Measurements from ENCODE around the gene KATNB1.

DNA sequence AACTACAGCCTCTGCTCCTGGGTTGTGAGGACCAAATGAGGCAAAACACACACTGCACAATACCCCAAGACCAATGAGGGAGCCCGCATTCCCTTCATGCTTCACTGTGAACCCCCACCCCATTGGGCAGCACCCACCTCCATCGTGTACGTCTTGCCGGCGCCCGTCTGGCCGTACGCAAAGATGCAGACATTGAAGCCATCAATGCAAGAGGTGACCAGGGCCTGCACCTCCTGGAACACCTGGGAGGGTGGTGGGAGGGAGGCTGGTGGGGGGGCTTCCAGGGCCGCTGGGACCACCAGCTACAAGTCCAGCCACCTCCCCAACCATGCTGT, 28.4 kb downstream of the KATNB1 start:
- TF ChIP-seq EZH2 (IDR thresholded peaks at IDR 0.05; ENCODE audit: borderline replicate concordance, low read depth, low read length, severe bottlenecking), result no peak
- TF ChIP-seq, protein P1, sequence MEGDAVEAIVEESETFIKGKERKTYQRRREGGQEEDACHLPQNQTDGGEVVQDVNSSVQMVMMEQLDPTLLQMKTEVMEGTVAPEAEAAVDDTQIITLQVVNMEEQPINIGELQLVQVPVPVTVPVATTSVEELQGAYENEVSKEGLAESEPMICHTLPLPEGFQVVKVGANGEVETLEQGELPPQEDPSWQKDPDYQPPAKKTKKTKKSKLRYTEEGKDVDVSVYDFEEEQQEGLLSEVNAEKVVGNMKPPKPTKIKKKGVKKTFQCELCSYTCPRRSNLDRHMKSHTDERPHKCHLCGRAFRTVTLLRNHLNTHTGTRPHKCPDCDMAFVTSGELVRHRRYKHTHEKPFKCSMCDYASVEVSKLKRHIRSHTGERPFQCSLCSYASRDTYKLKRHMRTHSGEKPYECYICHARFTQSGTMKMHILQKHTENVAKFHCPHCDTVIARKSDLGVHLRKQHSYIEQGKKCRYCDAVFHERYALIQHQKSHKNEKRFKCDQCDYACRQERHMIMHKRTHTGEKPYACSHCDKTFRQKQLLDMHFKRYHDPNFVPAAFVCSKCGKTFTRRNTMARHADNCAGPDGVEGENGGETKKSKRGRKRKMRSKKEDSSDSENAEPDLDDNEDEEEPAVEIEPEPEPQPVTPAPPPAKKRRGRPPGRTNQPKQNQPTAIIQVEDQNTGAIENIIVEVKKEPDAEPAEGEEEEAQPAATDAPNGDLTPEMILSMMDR (IDR thresholded peaks at IDR 0.05; ENCODE audit: borderline replicate concordance, extremely low read depth, low read length, poor library complexity, severe bottlenecking), result no peak

Measured in DND-41 (cell line).